Brain microvascular endothelial cell (primary cell): Measurements from ENCODE around the gene STK16.

Experiments used
- DNase-seq: peaks from one replicate; pipeline ENCODE4 v3.0.0-alpha.2; 2020
- H3K27ac ChIP-seq: fragments of 250-450 bp; sonication (Bioruptor Pico); 2 replicates; pipeline ENCODE4 v1.5.1; 2020; ENCODE audit warnings: mild to moderate bottlenecking, moderate library complexity
- H3K27me3 ChIP-seq: fragments of 250-450 bp; sonication (Bioruptor Pico); replicated peaks from 2 replicates; pipeline ENCODE4 v1.5.1; 2020; ENCODE audit warnings: mild to moderate bottlenecking
- H3K36me3 ChIP-seq: fragments of 250-450 bp; sonication (Bioruptor Pico); replicated peaks from 2 replicates; pipeline ENCODE4 v1.5.1; 2020; ENCODE audit warnings: mild to moderate bottlenecking
- H3K4me3 ChIP-seq: 2 replicates; pipeline ENCODE4 v1.5.1; 2011; ENCODE audit warnings: low read depth, mild to moderate bottlenecking, control low read depth, low read length, moderate library complexity
- CTCF ChIP-seq: IDR thresholded peaks from 2 replicates; pipeline ENCODE4 v1.5.1; 2011; ENCODE audit warnings: low read depth, mild to moderate bottlenecking, moderate library complexity, low read length, control low read depth, inconsistent platforms; ENCODE audit errors: missing control alignments
- in situ Hi-C: cut with HindIII; loops from 2 replicates; pipeline ENCODE4 v1.10.0; 2017; ENCODE audit warnings: low sequenced_read_pairs, low pct_ligation_motif_present

The STK16 gene

GRCh38 chr2:219261024-219261855 is 16.0 kb downstream of the STK16 start:
- no peak overlapping the region for H3K4me3 ChIP-seq
- no peaks in the 10 kb centered on the region for H3K36me3 ChIP-seq
- in situ Hi-C loops, result no loop called here
- no peak for DNase-seq
- peaks cover 9% of the 10 kb centered on the region for H3K27me3 ChIP-seq
- H3K27ac ChIP-seq, result no peak overlapping the region
- no peak for TF ChIP-seq CTCF

GRCh38 chr2:219266232-219266631 is 21.0 kb downstream of the STK16 start:
- Histone ChIP-seq H3K27me3 (peaks cover under 1% of the 10 kb centered on the region), H3K4me3 (no peak overlapping the region), H3K27ac (no peak overlapping the region), H3K36me3 (no peaks in the 10 kb centered on the region)
- in situ Hi-C loops, result no loop called here
- no peak for DNase-seq
- TF ChIP-seq CTCF, result no peak

GRCh38 chr2:219266886-219267285 is 21.6 kb downstream of the STK16 start:
- Histone ChIP-seq H3K4me3 (no peak overlapping the region), H3K27ac (no peak overlapping the region), H3K27me3 (no peaks in the 10 kb centered on the region), H3K36me3 (no peaks in the 10 kb centered on the region)
- DNase-seq, result no peak
- in situ Hi-C loops, result no loop called here
- TF ChIP-seq CTCF, result no peak

GRCh38 chr2:219268294-219268693 is 23.0 kb downstream of the STK16 start:
- Histone ChIP-seq H3K4me3 (no peak overlapping the region), H3K27ac (no peak overlapping the region), H3K36me3 (no peaks in the 10 kb centered on the region), H3K27me3 (no peaks in the 10 kb centered on the region)
- TF ChIP-seq CTCF, result no peak
- no peak for DNase-seq
- in situ Hi-C loops, result no loop called here

GRCh38 chr2:219269362-219270054 is 24.2 kb downstream of the STK16 start:
- DNase-seq, result no peak
- in situ Hi-C loops, result no loop called here
- Histone ChIP-seq H3K27ac (no peak overlapping the region), H3K27me3 (no peaks in the 10 kb centered on the region), H3K36me3 (no peaks in the 10 kb centered on the region), H3K4me3 (no peak overlapping the region)
- TF ChIP-seq CTCF, result no peak
